ENCODE measurements around the gene IZUMO4. TPM values are rescaled to one million over a fixed set of nuclear protein-coding genes. Genes with fewer than 3 reads are reported as not detected.

The IZUMO4 gene
- total RNA-seq, 1 donor from 2014 or later = 15.4 TPM

DNA sequence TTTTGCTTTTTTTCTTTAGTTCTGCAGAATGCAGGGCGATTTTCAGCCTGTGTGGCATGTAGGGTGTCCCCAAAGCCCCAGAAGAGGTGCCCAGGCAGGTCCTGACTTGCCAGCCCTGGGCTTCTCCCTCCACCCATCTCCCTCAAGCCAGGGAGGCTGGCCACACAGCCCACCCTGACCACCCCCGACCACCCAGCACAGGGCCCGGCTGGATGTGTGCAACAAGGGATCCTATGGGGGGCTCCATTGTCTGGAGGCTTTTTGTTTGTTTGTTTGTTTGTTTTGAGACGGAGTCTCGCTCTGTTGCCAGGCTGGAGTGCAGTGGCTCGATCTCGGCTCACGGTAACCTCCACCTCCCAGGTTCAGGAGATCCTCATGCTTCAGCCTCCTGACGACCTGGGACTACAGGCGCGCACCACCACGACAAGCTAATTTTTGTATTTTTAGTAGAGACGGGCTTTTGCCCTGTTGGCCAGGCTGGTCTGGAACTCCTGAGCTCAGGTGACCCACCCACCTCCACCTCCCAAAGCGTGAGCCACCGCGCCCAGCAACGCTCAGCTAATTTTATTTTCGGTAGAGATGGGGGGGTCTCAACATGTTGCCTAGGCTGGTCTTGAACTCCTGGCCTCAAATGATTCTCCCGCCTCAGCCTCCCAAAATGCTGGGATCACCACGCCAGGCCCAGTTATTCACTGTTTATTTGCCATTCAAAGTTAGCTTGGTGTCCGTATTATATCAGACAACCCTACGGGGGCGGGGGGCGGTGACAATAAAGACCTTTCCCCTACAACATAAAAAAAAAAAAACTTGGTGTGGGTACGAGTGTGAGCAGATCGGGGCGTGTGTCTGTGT is 37.9 kb upstream of the IZUMO4 start:
- intact Hi-C loops (cut with micrococcal nuclease) = no loop called here

DNA sequence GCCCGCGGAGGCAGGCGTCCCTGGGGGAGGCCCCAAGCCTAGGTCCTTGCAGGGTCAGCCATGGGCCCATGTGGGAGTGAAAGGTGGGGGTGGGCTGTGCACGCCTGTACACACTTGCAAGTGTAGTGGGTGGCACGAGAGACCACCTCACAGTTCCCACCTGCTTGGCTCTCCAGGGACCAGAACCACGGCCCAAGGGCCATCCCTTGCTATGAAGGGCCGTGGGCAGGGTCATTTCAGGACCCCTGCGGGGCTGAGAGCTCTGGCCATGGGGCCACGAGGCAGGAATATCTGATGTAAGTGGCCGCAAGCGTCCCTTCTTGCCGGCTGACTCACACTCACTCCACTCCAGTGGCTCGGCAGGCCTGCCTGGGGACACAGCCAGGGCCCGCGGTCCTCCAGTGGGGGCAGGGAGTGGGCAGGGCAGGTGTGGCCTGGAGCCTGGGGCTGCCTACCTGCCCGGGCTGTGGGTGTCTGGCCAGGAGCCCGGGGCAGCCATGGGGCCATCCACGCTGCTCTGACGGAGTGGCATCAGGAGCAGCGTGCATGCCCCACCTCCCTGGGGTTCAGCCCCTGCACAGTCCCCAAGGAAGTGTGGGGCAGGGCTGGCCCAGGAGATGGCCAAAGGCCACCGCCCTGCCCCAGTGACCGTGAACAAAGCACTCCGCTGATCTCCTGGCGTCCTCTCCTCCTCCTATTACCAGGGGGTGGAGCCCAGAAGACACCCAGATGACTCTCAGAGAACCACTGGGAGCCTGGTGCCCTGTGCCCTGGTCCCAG is 37.1 kb upstream of the IZUMO4 start:
- intact Hi-C loops (cut with micrococcal nuclease) = loop anchor here (2.0 kb wide), 1 partner anchor 41 kb away; no protein-coding TSS in a partner anchor

DNA sequence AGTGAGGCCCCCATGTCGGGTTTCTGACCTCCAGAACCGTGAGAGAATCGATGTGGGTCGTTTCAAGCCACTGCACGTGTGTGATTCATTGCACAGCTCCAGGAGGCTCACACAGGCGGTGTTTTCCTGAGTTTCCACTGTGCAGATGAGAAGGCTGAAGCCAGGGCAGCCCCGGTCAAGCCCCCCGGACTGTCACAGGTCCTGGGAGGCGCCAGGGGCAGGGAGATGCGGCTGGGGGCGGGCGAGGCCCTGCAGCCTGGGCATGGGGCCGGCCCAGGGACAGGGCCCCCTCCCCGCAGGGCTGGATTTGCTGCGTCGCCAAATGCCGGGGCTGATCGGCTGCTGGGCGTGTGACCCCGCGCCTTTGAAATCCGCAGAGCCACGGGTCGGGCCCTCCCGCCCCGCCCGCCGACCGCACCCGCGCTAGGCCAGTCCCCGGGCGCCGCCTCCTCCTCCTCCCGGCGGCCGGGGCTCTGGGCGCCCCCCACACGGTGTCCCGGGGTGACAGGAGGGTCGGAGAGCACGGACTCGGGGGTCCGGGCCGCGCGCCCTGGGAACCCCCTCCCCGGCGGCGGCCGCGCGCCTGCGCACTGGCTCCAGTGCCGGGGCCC is 35.7 kb upstream of the IZUMO4 start:
- intact Hi-C loops (cut with micrococcal nuclease) = loop anchor here (1.0 to 2.0 kb wide), 5 partner anchors 10 to 42 kb away; partner anchors contain the start of genes IZUMO4, MKNK2 and MOB3A

DNA sequence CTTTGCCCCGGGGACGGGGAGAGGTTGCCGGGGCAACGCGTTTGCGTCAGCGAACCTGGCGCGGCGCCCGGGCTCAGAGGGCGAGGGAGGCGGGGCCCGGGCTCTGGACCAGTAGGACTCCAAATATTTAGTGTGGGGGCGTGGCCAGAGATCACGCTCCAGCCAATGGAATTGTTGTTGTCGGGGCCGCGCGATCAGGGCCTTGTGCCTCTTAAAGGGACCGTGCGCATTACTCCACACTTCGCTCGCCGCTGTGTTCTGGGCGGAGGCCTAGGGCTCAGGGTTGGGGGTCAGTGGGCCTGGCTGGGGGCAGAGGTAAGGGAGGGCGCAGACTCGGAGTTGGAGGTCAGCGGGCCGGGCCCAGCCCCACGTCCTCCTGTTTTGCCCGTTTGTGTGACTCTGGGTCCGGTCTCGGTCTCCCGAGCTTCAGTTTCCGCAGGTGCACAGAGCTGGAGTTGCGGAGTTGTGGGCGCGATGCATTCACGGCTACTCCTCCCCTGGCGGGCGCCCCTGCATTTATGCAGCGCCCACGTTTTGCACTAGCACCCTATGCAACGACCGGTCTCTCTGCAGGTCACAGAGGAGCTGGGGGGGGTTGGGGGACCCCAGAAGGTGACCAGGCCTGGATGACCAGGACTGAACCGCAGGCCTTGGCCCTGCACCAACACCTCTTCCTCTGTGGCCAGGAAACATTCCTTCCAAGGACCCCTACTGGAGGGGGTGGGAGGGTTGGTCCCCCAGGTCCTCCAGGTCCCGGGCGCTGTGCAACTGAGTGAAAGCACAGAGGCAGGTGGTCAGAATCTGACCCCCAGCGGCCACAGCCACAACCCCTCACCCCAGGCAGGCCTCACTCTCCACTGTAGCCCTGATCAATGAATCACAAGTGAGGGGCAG is 35.0 kb upstream of the IZUMO4 start:
- intact Hi-C loops (cut with micrococcal nuclease) = loop anchor here (1.0 to 2.0 kb wide), 5 partner anchors 10 to 43 kb away; partner anchors contain the start of genes IZUMO4, MKNK2 and MOB3A

DNA sequence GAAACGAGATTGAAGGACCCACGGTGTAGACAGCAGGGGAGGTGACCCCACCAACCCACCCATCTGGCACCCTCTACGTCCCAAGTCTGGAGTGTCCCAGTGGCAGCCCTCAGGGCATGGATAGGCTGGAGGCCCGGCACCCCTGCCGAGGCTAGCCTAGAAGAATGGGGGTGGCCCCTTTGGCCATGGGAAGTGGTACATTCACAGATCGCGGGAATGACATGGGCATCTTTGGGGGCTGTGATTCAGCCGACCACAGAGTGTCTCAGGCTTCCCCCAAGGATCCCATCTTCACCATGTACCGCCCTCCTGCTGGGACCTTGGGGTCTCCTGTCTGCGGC is 34.4 kb upstream of the IZUMO4 start:
- intact Hi-C loops (cut with micrococcal nuclease) = no loop called here

DNA sequence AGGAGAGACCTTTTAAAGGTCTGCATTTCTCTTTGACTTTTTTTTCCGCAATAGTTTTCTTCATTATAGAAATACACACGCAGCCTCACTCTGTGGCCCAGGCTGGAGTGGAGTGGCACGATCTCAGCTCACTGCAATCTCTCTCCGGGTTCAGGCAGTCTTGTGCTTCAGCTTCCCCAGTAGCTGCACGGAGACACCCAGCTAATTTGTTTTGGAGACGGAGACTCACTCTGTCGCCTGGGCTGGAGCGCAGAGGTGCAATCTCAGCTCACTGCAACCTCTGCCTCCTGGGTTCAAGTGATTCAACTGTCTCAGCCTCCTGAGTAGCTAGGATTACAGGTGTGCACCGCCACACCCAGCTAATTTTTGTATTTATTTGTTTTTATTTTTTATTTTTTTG is 33.9 kb upstream of the IZUMO4 start:
- intact Hi-C loops (cut with micrococcal nuclease) = no loop called here

DNA sequence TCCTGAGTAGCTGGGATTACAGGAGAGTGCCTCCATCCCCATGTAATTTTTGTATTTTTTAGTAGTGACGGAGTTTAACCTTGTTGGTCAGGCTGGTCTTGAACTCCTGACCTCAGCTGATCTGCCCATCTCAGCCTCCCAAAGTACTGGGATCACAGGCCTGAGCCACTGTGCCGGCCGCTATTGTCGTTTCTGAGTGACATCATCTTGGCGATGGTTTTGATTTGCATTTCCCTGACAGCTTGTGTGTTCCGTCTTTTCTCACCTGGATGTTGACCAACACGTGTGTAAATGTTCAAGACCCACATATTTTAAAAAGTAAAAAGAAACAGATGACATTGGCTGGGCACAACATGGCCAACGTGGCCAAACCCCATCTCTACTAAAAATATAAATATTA is 32.9 kb upstream of the IZUMO4 start:
- intact Hi-C loops (cut with micrococcal nuclease) = no loop called here

DNA sequence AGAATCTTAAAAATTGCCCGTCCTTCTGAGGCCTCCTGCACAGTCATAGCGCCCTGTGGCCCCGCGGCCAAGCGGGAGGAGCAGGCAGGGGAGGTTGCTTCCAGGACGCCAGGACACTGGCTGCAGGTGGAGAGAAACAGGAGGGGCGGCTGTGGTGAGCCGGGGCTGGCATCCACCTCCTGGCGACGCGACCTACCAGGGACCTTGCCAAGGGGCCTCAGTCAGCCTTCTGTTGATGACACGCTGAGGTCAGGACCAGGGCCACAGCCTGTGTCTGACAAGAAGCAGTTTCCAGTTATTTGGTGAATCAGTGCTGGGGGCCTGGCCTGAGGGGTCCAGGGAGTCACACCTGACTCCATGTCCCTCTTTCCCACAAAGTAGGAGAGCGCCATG is 32.3 kb upstream of the IZUMO4 start:
- intact Hi-C loops (cut with micrococcal nuclease) = no loop called here

DNA sequence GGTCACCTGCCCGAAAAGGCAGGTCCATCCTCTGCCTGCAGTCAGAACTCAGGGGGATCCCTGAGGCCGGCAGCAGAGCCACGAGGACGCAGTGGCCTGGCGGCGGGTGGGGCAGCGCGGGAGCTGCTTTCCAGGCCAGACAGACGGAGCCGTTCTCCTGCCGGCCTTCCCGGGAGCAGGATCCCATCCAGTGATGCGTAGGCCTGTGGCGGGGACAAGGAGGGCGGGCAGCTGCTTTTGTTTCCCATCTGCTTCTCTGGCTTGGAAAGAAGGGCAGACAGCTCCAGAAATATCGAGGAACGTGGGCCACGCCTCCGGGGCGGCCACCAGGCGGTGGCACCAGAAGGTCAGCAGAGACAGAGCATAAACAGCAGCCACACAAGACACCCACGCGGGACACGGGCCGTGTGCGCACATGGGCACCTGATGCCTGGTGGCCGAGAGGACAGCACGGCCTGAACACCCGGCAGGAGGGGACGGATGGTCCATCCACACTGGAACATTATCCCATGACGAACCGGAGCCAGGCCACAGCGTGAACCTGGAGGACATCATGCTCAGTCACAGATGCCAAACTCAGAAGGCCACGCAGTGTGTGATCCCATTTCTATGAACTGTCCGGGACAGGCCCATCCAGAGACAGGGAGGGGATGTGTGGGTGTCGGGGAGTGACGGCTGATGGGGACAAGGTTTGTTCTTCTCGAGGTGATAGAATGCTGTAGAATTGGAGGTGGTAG is 31.8 kb upstream of the IZUMO4 start:
- intact Hi-C loops (cut with micrococcal nuclease) = no loop called here

DNA sequence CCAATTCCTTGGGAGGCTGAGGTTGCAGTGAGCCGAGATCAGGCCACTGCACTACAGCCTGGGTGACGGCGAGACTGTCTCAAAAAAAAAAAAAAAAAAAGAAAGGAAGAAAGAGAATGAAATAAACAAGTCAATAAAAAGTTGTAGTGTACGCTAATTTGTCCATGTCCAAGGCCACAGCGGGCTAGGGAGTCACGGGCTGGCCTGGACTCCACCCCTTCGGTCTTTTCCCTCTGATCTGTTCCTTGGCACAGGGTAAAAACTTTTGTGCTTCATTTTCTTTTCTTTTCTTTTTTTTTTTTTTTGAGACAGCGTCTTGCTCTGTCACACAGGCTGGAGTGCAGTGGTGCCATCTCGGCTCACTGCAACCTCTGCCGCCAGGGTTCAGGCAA is 26.3 kb upstream of the IZUMO4 start:
- intact Hi-C loops (cut with micrococcal nuclease) = no loop called here

DNA sequence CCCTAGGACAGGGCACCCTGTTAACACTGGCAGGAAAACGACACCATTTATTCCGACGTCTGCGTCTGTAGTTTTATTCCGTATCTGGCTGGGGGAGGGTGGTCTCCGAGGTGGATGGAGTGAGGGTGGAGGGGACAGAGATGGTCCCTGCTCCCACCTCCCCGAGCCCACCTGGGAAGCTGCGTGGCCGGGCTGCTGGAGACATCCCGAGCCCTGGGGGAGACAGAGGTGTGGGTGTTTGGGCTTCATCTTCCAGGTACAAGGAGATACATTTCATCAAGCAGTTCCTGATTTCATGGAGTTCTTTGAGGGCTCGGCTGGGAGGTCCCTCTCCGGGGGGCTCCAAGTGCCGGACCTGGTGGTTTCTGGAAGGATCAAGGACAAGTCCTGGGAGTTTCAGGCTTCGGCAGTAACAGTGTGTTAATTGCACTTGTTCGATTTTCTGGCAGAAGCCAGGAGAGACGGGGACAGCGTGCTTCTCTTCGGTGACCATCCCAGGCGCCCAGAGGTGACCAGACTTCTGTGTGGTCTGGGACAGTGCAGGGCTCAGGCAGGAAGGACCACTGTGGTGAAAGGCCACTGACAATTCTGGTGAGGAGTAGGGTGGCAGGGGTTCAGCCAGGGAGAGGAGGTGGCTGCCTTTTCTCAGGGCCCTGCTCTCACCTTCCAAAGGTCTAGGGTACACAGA is 25.6 kb upstream of the IZUMO4 start:
- intact Hi-C loops (cut with micrococcal nuclease) = no loop called here

DNA sequence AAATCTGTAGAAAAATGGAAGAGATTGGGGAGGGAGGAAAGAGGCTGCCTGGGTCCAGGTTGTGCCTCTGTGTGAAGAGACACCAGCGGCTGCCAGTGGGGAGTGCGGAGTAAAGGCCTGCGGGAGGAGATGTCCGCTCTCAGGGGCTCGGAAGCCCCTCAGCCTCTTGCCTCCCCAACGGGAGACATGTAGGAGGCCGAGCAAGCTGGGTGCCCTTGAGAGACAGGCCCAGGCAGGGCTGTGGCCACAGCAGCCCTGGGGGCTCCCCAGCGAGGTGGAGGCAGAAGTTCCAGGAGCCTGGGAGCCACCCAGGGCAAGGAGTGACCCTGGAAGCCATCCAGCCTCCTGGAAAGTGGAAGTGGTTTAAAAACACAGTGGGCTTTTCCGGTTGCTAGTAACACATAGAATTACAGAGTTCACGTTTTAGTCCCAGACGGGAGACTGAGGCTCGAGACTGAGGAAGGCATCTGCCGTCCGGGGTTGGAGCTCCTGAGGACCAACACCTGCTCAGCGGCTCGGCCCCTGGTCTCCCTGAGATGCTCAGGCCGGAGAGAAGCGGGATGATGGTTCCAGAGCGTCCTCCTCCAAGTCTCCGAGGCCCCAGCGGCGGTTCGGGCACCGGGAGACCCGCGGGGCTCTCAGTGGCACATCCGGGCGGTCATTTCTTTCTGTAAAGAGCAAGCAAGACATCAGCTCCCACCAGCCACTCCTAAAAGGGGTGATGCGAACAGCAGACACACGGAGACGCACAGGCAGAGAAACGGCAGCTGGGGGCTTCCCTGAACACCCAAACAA is 23.8 kb upstream of the IZUMO4 start:
- intact Hi-C loops (cut with micrococcal nuclease) = no loop called here

DNA sequence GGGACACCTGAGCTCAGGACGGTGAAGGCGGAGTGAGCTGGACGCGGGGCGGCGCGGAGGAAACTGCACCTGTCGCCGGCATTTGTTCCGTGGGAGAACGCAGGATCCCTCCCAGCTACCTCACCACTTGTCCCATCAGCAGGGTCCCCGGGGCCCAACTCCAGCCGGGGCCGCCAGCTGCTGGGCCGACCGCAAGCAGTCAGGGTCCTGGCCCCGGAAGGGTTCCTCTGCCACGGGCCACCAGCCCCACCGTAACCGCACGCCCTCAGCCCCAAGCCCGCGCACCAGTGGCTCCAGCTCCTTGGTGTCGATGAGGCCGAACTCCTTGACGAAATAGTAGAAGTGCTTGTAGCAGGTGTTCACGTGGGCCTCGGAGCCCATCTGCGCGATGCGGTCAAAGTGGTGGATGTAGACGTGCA is 20.2 kb upstream of the IZUMO4 start:
- intact Hi-C loops (cut with micrococcal nuclease) = no loop called here

DNA sequence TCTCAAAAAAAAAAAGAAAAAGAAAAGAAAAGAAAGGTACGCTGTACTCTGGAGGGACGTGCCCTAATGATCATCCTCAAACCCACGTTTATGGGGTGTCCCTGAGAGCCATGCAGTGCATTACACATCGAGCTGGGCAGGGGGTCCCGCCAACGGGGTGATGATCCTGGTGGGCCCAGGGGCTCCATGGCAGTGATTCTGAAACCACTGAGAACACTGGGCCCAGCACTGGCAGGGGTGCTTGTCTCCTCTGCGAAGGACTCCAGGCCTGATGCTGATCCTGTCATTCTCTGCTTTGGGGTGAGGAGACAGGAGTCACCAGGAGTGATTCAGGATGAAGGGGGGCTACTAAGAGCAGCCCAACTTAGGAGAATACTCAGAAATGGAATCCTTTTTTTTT is 19.3 kb upstream of the IZUMO4 start:
- intact Hi-C loops (cut with micrococcal nuclease) = no loop called here

DNA sequence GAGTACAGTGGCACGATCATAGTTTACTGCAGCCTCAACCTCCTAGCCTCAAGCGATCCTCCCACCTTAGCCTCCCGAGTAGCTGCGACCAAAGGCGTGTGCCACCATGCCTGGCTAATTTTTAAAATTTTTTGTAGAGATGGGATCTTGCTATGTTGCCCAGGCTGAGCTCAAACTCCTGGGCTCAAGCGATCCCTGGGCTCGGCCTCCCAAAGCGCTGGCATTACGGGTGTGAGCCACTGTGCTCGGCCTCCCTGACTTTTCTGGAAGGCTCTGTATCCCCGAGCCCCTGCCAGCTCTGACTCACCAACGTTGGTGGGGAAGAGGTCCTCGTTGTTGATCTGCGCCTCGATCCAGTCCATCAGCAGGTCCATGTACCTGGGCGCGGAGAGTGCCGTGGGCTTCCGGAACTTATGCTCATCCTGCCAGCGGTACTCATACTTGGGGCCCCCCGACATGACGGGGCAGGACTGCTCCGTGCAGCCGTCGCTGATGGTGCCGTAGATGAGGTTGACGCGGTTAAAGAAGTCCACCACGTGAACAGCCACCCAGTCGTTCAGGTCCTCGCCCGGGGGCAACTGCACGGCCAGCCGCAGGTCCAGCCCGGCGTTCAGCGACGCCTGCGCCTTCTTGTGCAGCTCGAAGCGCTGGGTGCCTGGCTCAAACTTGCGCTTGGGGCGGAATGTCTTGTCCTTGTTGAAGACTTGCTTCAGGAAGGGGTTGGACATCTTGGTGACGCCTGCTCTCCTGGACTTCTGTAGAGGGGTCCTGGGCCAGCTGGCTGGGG is 18.7 kb upstream of the IZUMO4 start:
- intact Hi-C loops (cut with micrococcal nuclease) = no loop called here

DNA sequence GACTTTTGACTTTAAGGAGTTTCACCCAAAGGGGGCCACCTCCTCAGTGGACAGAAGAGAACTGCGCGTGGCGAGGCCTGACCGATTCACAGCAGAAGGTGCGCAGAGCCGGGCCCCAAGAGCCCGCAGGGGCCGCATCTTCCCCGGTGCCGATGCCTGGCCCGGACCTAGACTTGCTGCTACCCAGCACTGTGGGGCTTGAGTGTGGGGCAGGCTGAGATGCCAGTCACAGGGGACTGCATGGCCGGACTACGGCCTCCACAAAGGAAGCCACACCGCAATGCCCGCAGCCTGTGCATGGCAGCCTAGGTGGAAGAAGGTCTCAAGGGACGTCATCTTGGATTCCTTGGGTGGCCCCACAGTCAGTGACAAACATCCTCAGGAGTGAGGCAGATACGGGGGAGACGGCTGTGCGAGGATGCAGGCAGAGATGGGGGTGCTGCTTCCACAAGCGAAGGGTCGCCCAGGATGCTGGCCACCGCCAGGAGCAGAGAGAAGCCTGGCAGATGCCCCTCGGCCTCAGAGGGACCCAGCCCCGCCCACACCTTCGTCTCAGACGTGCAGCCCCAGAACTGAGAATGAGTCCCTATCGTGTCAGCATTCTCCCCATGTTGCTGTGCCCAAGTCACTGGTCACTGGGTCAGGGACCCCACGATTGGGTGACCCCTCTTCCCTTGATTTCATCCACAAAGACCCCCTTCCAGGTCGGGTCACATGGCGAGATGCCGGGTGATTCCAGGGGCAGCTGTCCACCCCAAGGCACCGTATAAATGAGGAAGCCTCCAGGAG is 17.4 kb upstream of the IZUMO4 start:
- intact Hi-C loops (cut with micrococcal nuclease) = no loop called here

DNA sequence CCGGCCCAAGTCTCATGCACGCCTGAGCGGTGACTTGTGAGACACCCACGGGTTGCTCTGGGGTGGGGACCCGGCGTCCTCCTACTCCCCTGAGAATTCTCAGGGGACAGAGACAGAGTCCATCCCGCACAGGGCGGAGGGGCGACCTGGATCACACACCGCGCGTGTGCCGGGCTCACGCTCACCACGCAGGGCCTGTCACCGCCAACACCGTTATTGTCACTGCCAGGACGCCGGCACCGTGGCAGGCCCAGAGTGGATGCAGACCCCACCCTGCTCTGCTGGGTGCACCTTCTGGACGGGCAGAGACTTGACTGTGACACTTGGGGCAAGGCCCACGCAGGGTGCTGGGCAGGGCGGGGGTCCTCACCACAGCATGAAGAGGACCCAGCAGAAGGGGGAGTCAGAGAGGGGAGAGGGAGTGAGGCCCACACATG is 16.8 kb upstream of the IZUMO4 start:
- intact Hi-C loops (cut with micrococcal nuclease) = loop anchor here (5.0 kb wide), 2 partner anchors 153 to 218 kb away; partner anchors contain the start of gene KLF16

All from T-helper 1 cell treated with Interleukin-12 subunit alpha and Interleukin-12 subunit beta and Interleukin-4 antibody, amounts not matched to agents 30 ng/mL and 1 ng/mL, for 36 hours (primary cell).